GM12873 (cell line): ENCODE measurements around the gene MGAT3.

Experiments used
- CTCF ChIP-seq: IDR thresholded peaks from 2 replicates; pipeline ENCODE4 v1.5.1; 2012; ENCODE audit warnings: low read depth, mild to moderate bottlenecking, moderate library complexity, low read length, control low read depth; ENCODE audit not compliant: insufficient read depth; ENCODE audit errors: missing control alignments

The MGAT3 gene

GRCh38 chr22:39430576-39431150 is 26.1 kb upstream of the MGAT3 start:
- no peak for TF ChIP-seq CTCF

- no peak for TF ChIP-seq CTCF
These were observed 25.5 kb upstream of the MGAT3 start for GRCh38 chr22:39431216-39431801.

GRCh38 chr22:39431821-39432251 is 25.0 kb upstream of the MGAT3 start:
- no peak for TF ChIP-seq CTCF

- TF ChIP-seq CTCF: no peak
These were observed 24.4 kb upstream of the MGAT3 start for GRCh38 chr22:39432361-39432811.

GRCh38 chr22:39433476-39434242 is 23.2 kb upstream of the MGAT3 start:
- no peak for TF ChIP-seq CTCF

GRCh38 chr22:39434243-39434653 is 22.6 kb upstream of the MGAT3 start:
- no peak for TF ChIP-seq CTCF

- no peak for TF ChIP-seq CTCF
These were observed 22.1 kb upstream of the MGAT3 start for GRCh38 chr22:39434721-39435120.
